Epidermal melanocyte (primary cell): ENCODE data around the gene ADGRV1.
"Not testable (repeated sequence)": the region's sequence is repeated elsewhere in the genome, so short reads cannot be mapped to it uniquely, and the experiment has no call there.

Experiments
- DNase-seq: peaks from one replicate; pipeline ENCODE4 v3.0.0; 2011; ENCODE audit warnings: low spot score; ENCODE audit not compliant: insufficient read length

Gene ADGRV1

GRCh38 chr5:90898326-90899013, 339.9 kb downstream of the ADGRV1 start:
- no peak for DNase-seq

DNA sequence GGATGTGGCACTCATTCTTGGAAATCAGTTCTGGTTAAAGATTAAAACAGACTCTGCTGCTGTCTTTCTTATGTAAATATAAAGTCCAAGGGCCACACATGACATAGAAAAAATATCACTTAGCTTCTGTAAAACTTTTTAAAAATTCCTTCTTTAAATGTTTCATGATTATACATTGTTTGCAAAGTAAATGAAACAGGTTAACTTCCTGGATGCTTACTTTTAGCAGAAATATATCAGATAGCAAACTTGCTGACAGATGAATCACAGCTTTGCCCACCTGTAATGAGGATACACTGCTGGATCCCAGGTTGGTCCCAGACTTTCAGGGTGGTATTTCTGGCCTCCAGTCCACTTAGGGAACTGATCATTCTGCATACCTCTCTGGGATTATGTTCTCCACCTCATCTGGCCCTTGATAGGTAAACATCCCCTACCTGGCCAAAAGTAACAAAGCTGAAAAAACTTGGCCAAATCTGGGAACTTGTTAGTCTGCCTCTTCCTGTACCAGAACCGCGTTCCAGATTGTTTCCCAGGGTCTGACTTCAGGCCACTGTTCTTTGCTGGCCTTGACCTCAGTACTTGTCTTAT, 340.5 kb downstream of the ADGRV1 start:
- DNase-seq: no peak

GRCh38 chr5:90901261-90901660, 342.7 kb downstream of the ADGRV1 start:
- DNase-seq: no peak

DNA sequence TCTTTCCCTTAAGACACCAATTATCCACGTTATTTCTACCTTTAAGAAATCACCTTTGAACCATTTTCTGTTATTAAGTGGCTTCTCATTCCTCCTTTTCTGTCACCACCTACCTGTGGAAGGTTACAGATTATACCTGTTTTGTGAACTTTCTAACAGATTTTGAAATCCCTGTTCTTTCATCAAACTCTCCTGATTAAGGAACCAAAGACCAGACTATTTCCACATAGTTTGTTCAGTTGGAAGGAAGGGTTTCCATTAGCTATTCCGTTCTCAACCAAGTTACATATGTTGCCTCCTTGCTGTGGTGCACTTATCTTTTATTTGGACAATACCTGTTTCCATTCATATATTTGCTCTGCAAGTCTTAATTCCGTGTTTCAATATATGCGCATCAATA, 343.6 kb downstream of the ADGRV1 start:
- no peak for DNase-seq

DNA sequence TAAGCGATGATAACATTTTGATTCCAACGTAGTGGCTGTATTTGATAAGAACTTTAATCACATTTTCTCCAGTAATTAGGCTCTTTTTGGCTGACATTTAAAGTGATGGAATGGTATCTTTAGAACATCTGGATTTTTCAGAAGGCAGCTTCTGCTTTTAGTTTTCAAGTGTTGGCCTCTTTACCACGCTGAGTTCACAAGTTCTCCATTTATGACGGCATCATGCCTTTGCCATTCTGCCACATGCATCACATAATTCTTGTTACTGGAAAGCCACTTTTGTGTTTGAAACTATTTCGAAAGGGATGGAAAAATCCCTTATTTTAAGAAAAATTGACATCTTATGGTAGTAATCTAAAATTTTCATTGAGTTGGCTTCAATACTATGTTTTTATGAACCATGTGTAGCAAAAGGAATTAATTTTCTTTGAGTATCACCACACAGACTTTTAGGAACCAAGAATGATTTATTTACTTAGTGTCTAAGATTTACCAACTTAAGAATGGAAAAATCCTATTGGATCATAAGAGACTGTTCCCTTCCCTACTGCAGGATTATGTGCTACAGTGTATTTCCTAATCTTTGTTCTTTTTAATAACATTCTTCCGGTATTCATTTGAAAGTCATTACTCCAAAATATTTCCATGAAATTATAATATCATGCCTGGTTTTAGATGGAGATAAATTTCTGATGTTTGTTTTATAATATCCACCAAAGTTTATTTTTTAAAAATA, 344.2 kb downstream of the ADGRV1 start:
- no peak for DNase-seq

- DNase-seq: no peak
Measured at GRCh38 chr5:90909101-90909503, 350.5 kb downstream of the ADGRV1 start.

DNA sequence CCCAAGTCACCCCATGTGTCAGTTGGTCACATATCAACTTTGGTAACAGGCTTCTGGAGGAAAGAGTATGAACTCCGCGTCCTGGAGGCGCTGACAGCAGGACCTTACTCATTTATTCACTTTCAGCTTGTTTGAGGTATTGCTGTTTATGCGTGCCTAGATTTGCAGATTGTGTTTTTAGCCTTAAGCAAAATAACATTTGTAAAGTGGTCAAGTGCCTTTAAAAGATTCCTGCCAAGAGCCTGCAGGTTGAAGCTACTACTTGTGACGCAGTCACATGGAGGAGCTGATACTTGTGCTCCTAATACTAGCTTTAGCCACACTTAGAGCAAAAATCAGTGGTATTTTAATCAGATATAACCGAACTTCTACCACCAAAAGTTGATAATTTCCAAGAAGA, 351.3 kb downstream of the ADGRV1 start:
- no peak for DNase-seq

- DNase-seq: no peak
Measured at GRCh38 chr5:90911169-90911568, 352.6 kb downstream of the ADGRV1 start.

- no peak for DNase-seq
Measured at GRCh38 chr5:90912476-90912875, 353.9 kb downstream of the ADGRV1 start.

GRCh38 chr5:90915393-90915792, 356.8 kb downstream of the ADGRV1 start:
- no peak for DNase-seq

GRCh38 chr5:90916947-90917800, 358.6 kb downstream of the ADGRV1 start:
- no peak for DNase-seq

DNA sequence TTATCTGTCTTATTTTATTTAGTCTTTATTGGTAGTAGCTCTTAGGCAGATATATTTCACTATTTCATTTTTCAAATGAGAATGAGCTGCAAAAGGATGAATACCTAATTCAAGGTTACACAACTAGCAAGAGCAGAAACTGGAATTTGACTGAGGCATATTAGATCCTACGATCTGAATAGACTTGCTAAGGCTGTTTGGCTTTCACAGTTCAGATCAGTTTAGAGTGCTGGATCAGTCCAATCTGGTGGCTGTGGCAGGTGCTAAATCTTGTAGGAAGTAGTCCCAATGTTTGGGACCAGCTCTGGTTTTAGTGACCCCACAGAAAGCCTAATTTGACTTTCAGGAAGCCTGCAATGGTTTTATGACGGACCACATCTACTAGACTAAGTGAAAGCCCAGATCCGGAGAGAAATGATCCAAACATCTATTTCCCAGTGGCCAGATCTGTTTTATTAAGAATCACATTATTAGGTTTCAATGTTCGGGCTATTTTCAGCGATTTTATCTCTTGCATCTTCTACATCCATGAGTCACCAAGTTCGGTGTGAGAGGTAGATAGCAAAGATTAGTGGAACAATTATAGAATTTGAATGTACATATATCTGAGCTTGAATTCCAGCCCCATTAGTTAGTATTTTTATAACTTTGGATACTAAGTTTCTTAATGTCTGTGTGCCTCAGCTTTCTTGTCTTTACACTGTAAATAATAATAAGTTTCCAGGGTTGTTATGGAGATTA, 359.5 kb downstream of the ADGRV1 start:
- no peak for DNase-seq

DNA sequence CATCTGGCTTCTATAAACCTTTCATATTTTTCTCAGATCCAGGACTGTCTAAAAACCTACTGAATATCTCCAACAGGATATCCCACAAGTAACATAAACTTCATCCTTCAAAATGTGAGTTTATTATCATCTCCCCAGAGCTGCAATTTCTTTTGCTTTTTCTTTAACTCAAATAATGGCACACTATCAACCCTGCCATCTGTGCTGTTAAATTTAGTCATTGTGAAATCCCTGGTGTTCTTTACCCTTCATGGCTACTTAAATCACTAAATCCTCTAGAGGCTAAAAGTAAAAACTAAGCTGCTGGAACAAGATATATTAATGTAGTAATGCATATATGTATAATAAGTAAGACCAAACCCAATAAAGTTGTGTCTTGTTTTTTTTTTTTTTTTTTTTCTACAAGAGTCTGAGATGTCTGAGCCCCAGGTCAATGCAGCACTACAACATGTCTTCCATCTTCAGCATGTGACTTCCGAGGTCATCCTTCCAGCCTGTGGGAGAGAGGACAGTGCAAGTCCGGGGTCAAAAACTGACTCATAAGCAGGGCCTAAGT, 362.9 kb downstream of the ADGRV1 start:
- DNase-seq: no peak

GRCh38 chr5:90924222-90924621, 365.6 kb downstream of the ADGRV1 start:
- DNase-seq: not testable (repeated sequence)

DNA sequence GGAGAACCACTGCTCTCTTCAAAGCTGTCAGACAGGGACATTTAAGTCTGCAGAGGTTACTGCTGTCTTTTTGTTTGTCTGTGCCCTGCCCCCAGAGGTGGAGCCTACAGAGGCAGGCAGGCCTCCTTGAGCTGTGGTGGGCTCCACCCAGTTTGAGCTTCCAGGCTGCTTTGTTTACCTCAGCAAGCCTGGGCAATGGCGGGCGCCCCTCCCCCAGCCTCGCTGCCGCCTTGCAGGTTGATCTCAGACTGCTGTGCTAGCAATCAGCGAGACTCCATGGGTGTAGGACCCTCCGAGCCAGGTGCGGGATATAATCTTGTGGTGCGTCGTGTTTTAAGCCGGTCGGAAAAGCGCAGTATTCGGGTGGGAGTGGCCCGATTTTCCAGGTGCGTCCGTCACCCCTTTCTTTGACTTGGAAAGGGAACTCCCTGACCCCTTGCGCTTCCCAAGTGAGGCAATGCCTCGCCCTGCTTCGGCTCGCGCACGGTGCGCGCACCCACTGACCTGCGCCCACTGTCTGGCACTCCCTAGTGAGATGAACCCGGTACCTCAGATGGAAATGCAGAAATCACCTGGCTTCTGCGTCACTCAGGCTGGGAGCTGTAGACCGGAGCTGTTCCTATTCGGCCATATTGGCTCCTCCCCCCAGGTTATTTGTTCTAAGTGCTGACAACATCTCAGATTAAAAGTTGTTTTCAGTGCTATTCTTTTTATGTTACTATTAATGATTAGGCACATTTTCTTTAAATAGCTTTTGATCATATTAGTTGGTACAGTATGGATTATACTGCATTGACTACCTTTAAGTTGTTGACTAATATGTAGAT, 370.6 kb downstream of the ADGRV1 start:
- not testable (repeated sequence) for DNase-seq

- no peak for DNase-seq
Measured at GRCh38 chr5:90930062-90930461, 371.5 kb downstream of the ADGRV1 start.

- DNase-seq: no peak
Measured at GRCh38 chr5:90930756-90931431, 372.3 kb downstream of the ADGRV1 start.

GRCh38 chr5:90932052-90932699, 373.6 kb downstream of the ADGRV1 start:
- peak; percentile 78 for DNase-seq

- DNase-seq: no peak
Measured at GRCh38 chr5:90933298-90933697, 374.7 kb downstream of the ADGRV1 start.
